ENCODE measurements around the gene MOB3B. TPM values are rescaled to one million over a fixed set of nuclear protein-coding genes. Genes with fewer than 3 reads are reported as not detected.

Gene MOB3B
- total RNA-seq, 2 donors from 2014 or later, result 4.3 to 6.0 TPM

DNA sequence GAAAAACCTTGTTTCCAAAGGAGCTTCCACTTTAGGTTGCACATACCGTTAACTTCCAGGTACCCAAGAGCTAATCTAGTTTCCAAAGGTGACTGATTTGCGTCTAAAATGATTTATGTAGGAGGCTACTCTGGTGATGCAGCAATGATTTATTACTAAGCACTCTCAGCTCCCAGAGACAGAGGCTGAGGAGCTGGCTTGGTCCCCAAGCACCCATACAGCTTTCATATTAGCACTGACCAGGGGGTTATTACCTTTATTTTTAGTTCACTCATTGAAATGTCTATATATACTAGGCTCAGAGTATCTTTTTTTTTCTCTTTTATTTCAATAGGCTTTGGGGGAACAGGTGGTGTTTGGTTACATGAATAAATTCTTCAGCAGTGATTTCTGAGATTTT lies 141.5 kb downstream of the MOB3B start:
- 54 to 59% methylated on average over 2 of the region's 2 CpGs for WGBS, 2 donors
- TF ChIP-seq POLR2A (IDR thresholded peaks at IDR 0.05), result no peak
- TF ChIP-seq, protein P1, sequence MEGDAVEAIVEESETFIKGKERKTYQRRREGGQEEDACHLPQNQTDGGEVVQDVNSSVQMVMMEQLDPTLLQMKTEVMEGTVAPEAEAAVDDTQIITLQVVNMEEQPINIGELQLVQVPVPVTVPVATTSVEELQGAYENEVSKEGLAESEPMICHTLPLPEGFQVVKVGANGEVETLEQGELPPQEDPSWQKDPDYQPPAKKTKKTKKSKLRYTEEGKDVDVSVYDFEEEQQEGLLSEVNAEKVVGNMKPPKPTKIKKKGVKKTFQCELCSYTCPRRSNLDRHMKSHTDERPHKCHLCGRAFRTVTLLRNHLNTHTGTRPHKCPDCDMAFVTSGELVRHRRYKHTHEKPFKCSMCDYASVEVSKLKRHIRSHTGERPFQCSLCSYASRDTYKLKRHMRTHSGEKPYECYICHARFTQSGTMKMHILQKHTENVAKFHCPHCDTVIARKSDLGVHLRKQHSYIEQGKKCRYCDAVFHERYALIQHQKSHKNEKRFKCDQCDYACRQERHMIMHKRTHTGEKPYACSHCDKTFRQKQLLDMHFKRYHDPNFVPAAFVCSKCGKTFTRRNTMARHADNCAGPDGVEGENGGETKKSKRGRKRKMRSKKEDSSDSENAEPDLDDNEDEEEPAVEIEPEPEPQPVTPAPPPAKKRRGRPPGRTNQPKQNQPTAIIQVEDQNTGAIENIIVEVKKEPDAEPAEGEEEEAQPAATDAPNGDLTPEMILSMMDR (IDR thresholded peaks at IDR 0.05), result no peak
- Histone ChIP-seq H3K9me3 (no peaks in the 10 kb centered on the region), H3K27me3 (no peaks in the 10 kb centered on the region), H3K36me3 (replicated peaks in 1 of 2; ENCODE audit: insufficient read depth in 1 of 2, low read depth in 2 of 2) (no peaks in the 10 kb centered on the region), H3K4me3 (no peak overlapping the region), H3K27ac (peak overlapping the region in 1 of 4 donors; percentile 3), H3K4me1 (peaks cover 50% of the 10 kb centered on the region)
- DNase-seq (no peak), ATAC-seq (no peak)
- intact Hi-C loops (cut with DNase I), result no loop called here

DNA sequence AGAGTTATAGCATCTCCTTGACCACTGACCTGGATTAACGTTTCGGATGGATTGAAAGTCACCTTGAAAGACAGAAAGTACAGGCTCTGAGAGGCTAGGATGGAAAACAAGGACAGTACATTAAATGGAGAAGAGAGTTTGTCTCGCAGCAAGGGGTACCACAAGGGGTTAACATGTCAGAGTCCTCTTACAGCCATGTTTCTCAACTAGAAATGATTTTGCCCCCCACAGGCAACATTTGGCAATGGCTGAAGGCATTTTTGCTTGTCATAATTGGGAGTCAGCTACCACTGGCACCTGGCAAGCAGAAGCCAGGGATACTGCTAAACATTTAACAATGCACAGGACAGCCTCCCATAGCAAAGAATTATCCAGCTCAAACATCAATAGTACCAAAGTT lies 141.9 kb downstream of the MOB3B start:
- Histone ChIP-seq H3K27ac (peak overlapping the region in 1 of 4 donors; percentile 3), H3K27me3 (no peaks in the 10 kb centered on the region), H3K9me3 (no peaks in the 10 kb centered on the region), H3K4me1 (peaks cover 55% of the 10 kb centered on the region), H3K4me3 (no peak overlapping the region), H3K36me3 (replicated peaks in 1 of 2; ENCODE audit: insufficient read depth in 1 of 2, low read depth in 2 of 2) (no peaks in the 10 kb centered on the region)
- intact Hi-C loops (cut with DNase I), result no loop called here
- DNase-seq (no peak), ATAC-seq (no peak)
- WGBS, 2 donors, result 51 to 53% methylated on average over 3 of the region's 3 CpGs
- no peak for TF ChIP-seq POLR2A (IDR thresholded peaks at IDR 0.05)
- TF ChIP-seq, protein P1 (IDR thresholded peaks at IDR 0.05), result no peak

DNA sequence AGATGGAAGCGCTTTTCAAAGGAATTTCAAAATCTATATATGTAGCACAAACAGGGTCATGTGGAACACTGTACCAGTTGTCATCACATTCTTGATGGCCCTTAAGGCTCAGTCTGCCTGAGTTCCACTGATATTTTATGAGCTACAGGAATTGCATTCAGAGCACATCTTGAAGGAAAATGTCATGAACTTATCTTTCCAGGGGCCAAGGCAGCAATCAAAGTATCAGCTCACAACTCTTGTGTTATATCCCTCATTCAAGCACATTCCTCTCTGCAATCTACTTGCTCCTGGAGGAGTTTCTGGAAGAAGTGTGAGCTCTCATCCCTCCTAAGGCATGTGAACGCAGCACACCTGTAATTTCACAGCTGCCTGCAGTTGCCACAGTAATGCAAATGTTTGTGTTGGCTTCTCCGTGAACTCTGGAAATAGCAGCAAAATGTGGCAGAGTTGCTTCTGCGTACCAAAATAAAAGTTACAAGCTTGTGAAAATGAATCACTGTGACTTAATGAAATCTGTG lies 143.0 kb downstream of the MOB3B start:
- no peaks in the 10 kb centered on the region for H3K36me3 ChIP-seq (replicated peaks in 1 of 2; ENCODE audit: insufficient read depth in 1 of 2, low read depth in 2 of 2)
- ATAC-seq, result peak; percentile 75
- H3K9me3 ChIP-seq, result no peaks in the 10 kb centered on the region
- no peak overlapping the region for H3K4me3 ChIP-seq
- intact Hi-C loops (cut with DNase I), result no loop called here
- DNase-seq, result peak; percentile 58 to 74 (median 70)
- 41 to 48% methylated on average over 4 of the region's 4 CpGs for WGBS, 2 donors
- peaks cover 66% of the 10 kb centered on the region for H3K4me1 ChIP-seq
- peak overlapping the region in 3 of 4 donors; percentile 31 to 42 (median 36) for H3K27ac ChIP-seq
- TF ChIP-seq, protein P1 (IDR thresholded peaks at IDR 0.05), result no peak
- no peak for TF ChIP-seq POLR2A (IDR thresholded peaks at IDR 0.05)
- H3K27me3 ChIP-seq, result no peaks in the 10 kb centered on the region

DNA sequence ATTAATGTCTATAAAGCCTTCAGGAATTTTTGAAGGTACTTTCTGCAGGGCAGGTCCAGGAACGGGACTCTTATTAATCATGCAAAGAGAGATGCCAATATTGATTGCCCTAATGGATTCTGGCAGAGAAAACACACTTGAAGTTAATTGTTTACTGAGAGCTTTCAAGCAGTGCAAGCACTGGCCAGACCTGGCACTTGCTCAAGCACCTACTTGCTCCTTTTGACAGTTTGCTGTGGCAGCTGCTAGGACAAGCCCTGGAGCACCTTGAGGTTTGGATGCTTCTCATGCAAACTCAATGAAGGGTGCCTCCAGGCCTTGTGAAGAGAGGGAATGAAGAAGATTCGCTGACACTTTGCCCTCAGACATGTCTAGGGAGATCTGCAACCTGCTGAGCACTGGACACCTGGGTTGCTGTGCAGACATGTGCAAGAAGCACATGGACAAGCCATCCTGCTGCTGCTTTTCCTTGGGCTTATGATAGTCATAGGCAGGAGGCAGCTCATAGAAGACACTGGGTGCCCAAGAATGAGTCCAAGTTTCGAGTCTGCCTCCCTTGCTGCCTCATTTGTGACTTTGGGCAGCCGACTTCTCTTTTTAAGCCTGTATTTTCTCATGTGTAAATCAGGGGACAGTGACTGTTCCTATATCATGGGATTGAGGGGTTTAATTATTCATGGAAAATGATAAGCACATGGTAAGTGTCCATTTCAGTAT lies 143.8 kb downstream of the MOB3B start:
- H3K27ac ChIP-seq, result peak overlapping the region in 3 of 4 donors; percentile 20 to 62 (median 54)
- no peaks in the 10 kb centered on the region for H3K27me3 ChIP-seq
- ATAC-seq, result peak; percentile 69
- WGBS, 2 donors, result 38 to 52% methylated on average over 4 of the region's 4 CpGs
- no peaks in the 10 kb centered on the region for H3K9me3 ChIP-seq
- TF ChIP-seq, protein P1 (IDR thresholded peaks at IDR 0.05), result no peak
- TF ChIP-seq POLR2A (IDR thresholded peaks at IDR 0.05), result no peak
- peak; percentile 66 to 88 (median 78) for DNase-seq
- H3K4me3 ChIP-seq, result no peak overlapping the region
- no peaks in the 10 kb centered on the region for H3K36me3 ChIP-seq (replicated peaks in 1 of 2; ENCODE audit: insufficient read depth in 1 of 2, low read depth in 2 of 2)
- intact Hi-C loops (cut with DNase I), result no loop called here
- H3K4me1 ChIP-seq, result peaks cover 74% of the 10 kb centered on the region
